Body of pancreas (tissue), 4 donors: ENCODE data around the gene SETDB2. TPM values are rescaled to one million over a fixed set of nuclear protein-coding genes. Genes with fewer than 3 reads are reported as not detected.
A peak's percentile ranks its signal among the peaks of the same experiment; 100 is the strongest.

Experiments used
- ATAC-seq: fragments of 150-250 bp; one replicate; pipeline ENCODE4 v1.9.1; 2016
- DNase-seq, 4 donors: peaks; one replicate each; pipeline ENCODE4 v3.0.0-alpha.2; 2019
- H3K27ac ChIP-seq, 4 donors: fragments of 200-600 bp; sonication (generic); 1 replicate in 3 of 4; 2 replicates in 1 of 4; pipeline versions ENCODE4 v1.5.1 to v1.6.1; 2016 to 2019; ENCODE audit warnings: mild to moderate bottlenecking in 1 of 4, mixed read lengths in 1 of 4, moderate library complexity in 1 of 4
- H3K27me3 ChIP-seq, 2 donors: fragments of 200-600 bp; sonication (generic); one replicate each; pipeline ENCODE4 v1.6.0; 2016; ENCODE audit warnings: mild to moderate bottlenecking in 1 of 2
- H3K36me3 ChIP-seq, 2 donors: fragments of 200-600 bp; sonication (generic); replicated peaks in 1 of 2; 2 replicates each; pipeline ENCODE4 v1.5.1; 2016; ENCODE audit warnings: low read depth in 2 of 2; ENCODE audit not compliant: insufficient read depth in 1 of 2
- H3K4me1 ChIP-seq: fragments of 200-600 bp; sonication (generic); one replicate; pipeline ENCODE4 v1.6.0; 2016
- H3K4me3 ChIP-seq, 2 donors: fragments of 200-600 bp; sonication (generic); 1 replicate in 1 of 2; 2 replicates in 1 of 2; pipeline ENCODE4 v1.5.1; 2016 to 2019
- H3K9me3 ChIP-seq, 3 donors: fragments of 200-600 bp; sonication (generic); 1 replicate in 2 of 3; 2 replicates in 1 of 3; pipeline ENCODE4 v1.5.1; 2016
- CTCF ChIP-seq, 7 experiments: fragments of 450-650 bp in 4 of 7; fragments of 200-600 bp in 3 of 7; sonication (generic) in 3 of 7; IDR thresholded peaks; one replicate each; pipeline ENCODE4 v1.5.1; 2016 to 2019; ENCODE audit warnings: antibody characterized with exemption in 7 of 7
- POLR2A ChIP-seq, 3 donors: fragments of 450-650 bp; IDR thresholded peaks; one replicate each; pipeline ENCODE4 v1.6.1; 2016; ENCODE audit warnings: antibody characterized with exemption in 3 of 3, mild to moderate bottlenecking in 2 of 3
- WGBS, 2 donors: methylation state at CpG; one replicate each; pipeline ENCODE4 v1.1.5; 2017; 5-methylcytosine and 5-hydroxymethylcytosine counted together
- intact Hi-C: fragments of 100-400 bp; cut with DNase I; formaldehyde crosslinking; loops from one replicate; pipeline ENCODE4 v1.15.1; 2023
- total RNA-seq, 2 donors: library from RNA; depleted of rRNA; stranded (reverse); fragments of >200 nt; gene quantifications; one replicate each; pipeline ENCODE4 v1.1.0, GENCODE V29; 2016

The SETDB2 gene
- total RNA-seq, 2 donors from 2014 or later, result 4.9 to 8.6 TPM

- Histone ChIP-seq H3K4me1 (no peaks in the 10 kb centered on the region), H3K27ac (no peak overlapping the region), H3K4me3 (no peak overlapping the region), H3K9me3 (no peaks in the 10 kb centered on the region), H3K36me3 (peaks cover 0 to 3% of the 10 kb centered on the region in 2 donors), H3K27me3 (no peaks in the 10 kb centered on the region)
- intact Hi-C loops, result no loop called here
- ATAC-seq (no peak), DNase-seq (peak in 1 of 4 donors; percentile 11)
- TF ChIP-seq CTCF (IDR thresholded peaks at IDR 0.05), result no peak
- TF ChIP-seq POLR2A (IDR thresholded peaks at IDR 0.05), result no peak
- WGBS, 2 donors, result 39% methylated on average over 2 of the region's 2 CpGs
Observed at GRCh38 chr13:49527123-49527522, 83.0 kb downstream of the SETDB2 start.

- Histone ChIP-seq H3K36me3 (peaks cover 0 to 5% of the 10 kb centered on the region in 2 donors), H3K4me1 (no peaks in the 10 kb centered on the region), H3K27ac (no peak overlapping the region), H3K27me3 (no peaks in the 10 kb centered on the region), H3K9me3 (no peaks in the 10 kb centered on the region), H3K4me3 (no peak overlapping the region)
- no peak for ATAC-seq
- intact Hi-C loops, result no loop called here
- WGBS, 2 donors, result 68 to 77% methylated on average over 1 of the region's 1 CpG
- TF ChIP-seq POLR2A (IDR thresholded peaks at IDR 0.05) (no peak), CTCF (IDR thresholded peaks at IDR 0.05) (no peak)
- no peak for DNase-seq
Observed at GRCh38 chr13:49528161-49528560, 84.1 kb downstream of the SETDB2 start.

GRCh38 chr13:49530457-49530856 is 86.4 kb downstream of the SETDB2 start:
- Histone ChIP-seq H3K27me3 (no peaks in the 10 kb centered on the region), H3K4me1 (no peaks in the 10 kb centered on the region), H3K4me3 (no peak overlapping the region), H3K9me3 (no peaks in the 10 kb centered on the region), H3K36me3 (peaks cover 0 to 5% of the 10 kb centered on the region in 2 donors), H3K27ac (no peak overlapping the region)
- WGBS, 2 donors, result 77 to 88% methylated on average over 7 of the region's 7 CpGs
- intact Hi-C loops, result no loop called here
- TF ChIP-seq CTCF (IDR thresholded peaks at IDR 0.05), result no peak
- DNase-seq, result peak in 1 of 4 donors; percentile 37
- ATAC-seq, result no peak

GRCh38 chr13:49532593-49532992 is 88.5 kb downstream of the SETDB2 start:
- Histone ChIP-seq H3K27ac (no peak overlapping the region), H3K9me3 (no peaks in the 10 kb centered on the region), H3K27me3 (no peaks in the 10 kb centered on the region), H3K36me3 (peaks cover 0 to 2% of the 10 kb centered on the region in 2 donors), H3K4me3 (no peak overlapping the region), H3K4me1 (no peaks in the 10 kb centered on the region)
- DNase-seq (no peak), ATAC-seq (no peak)
- TF ChIP-seq CTCF (IDR thresholded peaks at IDR 0.05) (no peak), POLR2A (IDR thresholded peaks at IDR 0.05) (no peak)
- WGBS, 2 donors, result 76 to 90% methylated on average over 1 of the region's 1 CpG
- intact Hi-C loops, result no loop called here

GRCh38 chr13:49533011-49533410 is 88.9 kb downstream of the SETDB2 start:
- Histone ChIP-seq H3K9me3 (no peaks in the 10 kb centered on the region), H3K4me1 (no peaks in the 10 kb centered on the region), H3K27me3 (no peaks in the 10 kb centered on the region), H3K36me3 (peaks cover 0 to 2% of the 10 kb centered on the region in 2 donors), H3K4me3 (no peak overlapping the region), H3K27ac (no peak overlapping the region)
- intact Hi-C loops, result no loop called here
- no peak for TF ChIP-seq CTCF (IDR thresholded peaks at IDR 0.05)
- no peak for TF ChIP-seq POLR2A (IDR thresholded peaks at IDR 0.05)
- no peak for ATAC-seq
- DNase-seq, result no peak
